CD14-positive monocyte (primary cell): ENCODE measurements around the gene PADI6. TPM values are rescaled to one million over a fixed set of nuclear protein-coding genes. Genes with fewer than 3 reads are reported as not detected.

Experiments used
- DNase-seq, 3 donors: peaks; one replicate each; pipeline ENCODE4 v3.0.0-alpha.2; 2011 to 2022
- H2AFZ ChIP-seq: 2 replicates; pipeline ENCODE4 v1.6.0; 2012; ENCODE audit warnings: mild to moderate bottlenecking, low read depth, low read length, inconsistent platforms; ENCODE audit not compliant: insufficient read depth, poor library complexity, severe bottlenecking
- H3K27ac ChIP-seq, 2 donors: 1 replicate in 1 of 2; 2 replicates in 1 of 2; pipeline ENCODE4 v1.5.1; 2012 to 2013; ENCODE audit warnings: low read length in 2 of 2, control low read depth in 1 of 2, inconsistent platforms in 1 of 2, low read depth in 1 of 2, mild to moderate bottlenecking in 1 of 2
- H3K27me3 ChIP-seq, 2 donors: one replicate each; pipeline versions ENCODE4 v1.6.0 to v1.6.1; 2011 to 2013; ENCODE audit warnings: low read length in 2 of 2; ENCODE audit not compliant: control insufficient read depth in 2 of 2, insufficient read depth in 2 of 2
- H3K36me3 ChIP-seq, 2 donors: replicated peaks in 1 of 2; 1 replicate in 1 of 2; 2 replicates in 1 of 2; pipeline versions ENCODE4 v1.5.1 to v1.6.1; 2012 to 2013; ENCODE audit warnings: low read length in 2 of 2, control low read depth in 1 of 2, inconsistent platforms in 1 of 2, mild to moderate bottlenecking in 1 of 2; ENCODE audit not compliant: insufficient read depth in 2 of 2, control insufficient read depth in 1 of 2
- H3K4me1 ChIP-seq, 2 donors: 1 replicate in 1 of 2; 2 replicates in 1 of 2; pipeline versions ENCODE4 v1.5.1 to v1.6.1; 2012 to 2013; ENCODE audit warnings: low read length in 2 of 2, control low read depth in 1 of 2, inconsistent platforms in 1 of 2, mild to moderate bottlenecking in 1 of 2, moderate library complexity in 1 of 2; ENCODE audit not compliant: insufficient read depth in 2 of 2, control insufficient read depth in 1 of 2
- H3K4me2 ChIP-seq: replicated peaks from 2 replicates; pipeline ENCODE3; 2012; ENCODE audit warnings: low read length, moderate library complexity, mild to moderate bottlenecking; ENCODE audit not compliant: poor library complexity, severe bottlenecking; ENCODE audit errors: extremely low read depth
- H3K4me3 ChIP-seq, 3 experiments: fragments of 200-600 bp in 1 of 3; sonication (generic) in 1 of 3; replicated peaks in 1 of 3; 1 replicate in 2 of 3; 2 replicates in 1 of 3; pipeline ENCODE4 v1.5.1; 2011 to 2013; ENCODE audit warnings: low read length in 3 of 3, mild to moderate bottlenecking in 3 of 3, control low read depth in 2 of 3, low read depth in 2 of 3, inconsistent platforms in 1 of 3, moderate library complexity in 1 of 3
- H3K79me2 ChIP-seq: 2 replicates; pipeline ENCODE4 v1.6.0; 2012; ENCODE audit warnings: mild to moderate bottlenecking, control low read depth, inconsistent platforms, low read length, moderate library complexity; ENCODE audit not compliant: insufficient read depth
- H3K9ac ChIP-seq: 2 replicates; pipeline ENCODE4 v1.6.0; 2017; ENCODE audit warnings: low read length, mild to moderate bottlenecking; ENCODE audit not compliant: insufficient read depth, poor library complexity, severe bottlenecking
- H3K9me3 ChIP-seq, 2 donors: replicated peaks in 1 of 2; 1 replicate in 1 of 2; 2 replicates in 1 of 2; pipeline versions ENCODE4 v1.5.1 to v1.6.1; 2012 to 2013; ENCODE audit warnings: low read length in 2 of 2, control low read depth in 1 of 2; ENCODE audit not compliant: control insufficient read depth in 1 of 2, insufficient read depth in 1 of 2
- H4K20me1 ChIP-seq: 2 replicates; pipeline ENCODE4 v1.6.0; 2012; ENCODE audit warnings: mild to moderate bottlenecking, low read length, control low read depth, moderate library complexity; ENCODE audit not compliant: insufficient read depth
- H3K27ac Mint-ChIP-seq, 7 donors: one replicate each; pipeline ENCODE4 v1.8.0; 2020; ENCODE audit warnings: mild to moderate bottlenecking in 7 of 7, mixed read lengths in 7 of 7, moderate library complexity in 6 of 7, inconsistent platforms in 2 of 7
- H3K27me3 Mint-ChIP-seq, 3 donors: one replicate each; pipeline ENCODE4 v1.8.0; 2021 to 2022; ENCODE audit warnings: low read depth in 3 of 3, mild to moderate bottlenecking in 3 of 3, mixed read lengths in 3 of 3, moderate library complexity in 3 of 3, inconsistent platforms in 1 of 3
- H3K36me3 Mint-ChIP-seq, 2 donors: one replicate each; pipeline ENCODE4 v1.8.0; 2020; ENCODE audit warnings: mixed read lengths in 2 of 2, inconsistent platforms in 1 of 2, mild to moderate bottlenecking in 1 of 2
- H3K4me1 Mint-ChIP-seq: one replicate; pipeline ENCODE4 v1.8.0; 2020; ENCODE audit warnings: mild to moderate bottlenecking, mixed read lengths
- H3K4me3 Mint-ChIP-seq, 2 donors: one replicate each; pipeline ENCODE4 v1.8.0; 2020; ENCODE audit warnings: mild to moderate bottlenecking in 2 of 2, mixed read lengths in 2 of 2, moderate library complexity in 1 of 2
- H3K9me3 Mint-ChIP-seq, 7 donors: one replicate each; pipeline ENCODE4 v1.8.0; 2020 to 2022; ENCODE audit warnings: mixed read lengths in 7 of 7, mild to moderate bottlenecking in 6 of 7, moderate library complexity in 6 of 7, inconsistent platforms in 2 of 7
- CTCF ChIP-seq: fragments of 200-600 bp; IDR thresholded peaks from one replicate; pipeline ENCODE4 v1.8.0; 2022; ENCODE audit warnings: antibody characterized with exemption, mild to moderate bottlenecking
- WGBS: methylation state at CpG from one replicate; pipeline ENCODE4 v1.1.5; 2013; ENCODE audit warnings: missing lambda C conversion rate; ENCODE audit not compliant: insufficient coverage; 5-methylcytosine and 5-hydroxymethylcytosine counted together
- intact Hi-C, 2 donors: fragments of 100-400 bp; cut with micrococcal nuclease; formaldehyde crosslinking; loops; one replicate each; pipeline versions ENCODE4 v1.15.0 to v1.15.1; 2023
- polyA plus RNA-seq, 3 donors: library from polyadenylated mRNA; depleted of rRNA in 1 of 3; unstranded in 2 of 3; stranded (reverse) in 1 of 3; fragments of 300-500 nt in 2 of 3; fragments of >200 nt in 1 of 3; fragmentation: Illumina TruSeq in 2 of 3; gene quantifications; 1 replicate in 2 of 3; 2 replicates in 1 of 3; pipeline ENCODE4 v1.2.3, GENCODE V29; 2012 to 2021

PADI6 gene
- polyA plus RNA-seq, 3 donors: 0.66 to 0.83 (median 0.78) TPM

- Histone ChIP-seq H4K20me1 (peaks cover 85% of the 10 kb centered on the region), H3K27ac (no peak overlapping the region), H3K79me2 (peaks cover 57% of the 10 kb centered on the region), H3K4me1 (no peaks in the 10 kb centered on the region), H3K27me3 (no peaks in the 10 kb centered on the region), H3K9ac (no peak overlapping the region), H3K4me3 (no peak overlapping the region), H3K9me3 (no peaks in the 10 kb centered on the region), H3K4me2 (no peak overlapping the region), H3K36me3 (peaks cover 90 to 99% of the 10 kb centered on the region in 2 donors), H2AFZ (no peak overlapping the region)
- WGBS: 80% methylated on average over 1 of the region's 6 CpGs
- no peak for DNase-seq
- H3K27ac Mint-ChIP-seq: peak overlapping the region in 2 of 7 donors; percentile 6 to 46
- H3K36me3 Mint-ChIP-seq: peaks cover 95 to 100% of the 10 kb centered on the region in 2 donors
- no peak overlapping the region for H3K4me3 Mint-ChIP-seq
- no peaks in the 10 kb centered on the region for H3K9me3 Mint-ChIP-seq
- peaks cover 0 to 1% (median 0%) of the 10 kb centered on the region in 3 donors for H3K27me3 Mint-ChIP-seq
- intact Hi-C loops: no loop called here
- peaks cover 5% of the 10 kb centered on the region for H3K4me1 Mint-ChIP-seq
- no peak for TF ChIP-seq CTCF
Measured at GRCh38 chr1:17420391-17420918, 48.5 kb downstream of the PADI6 start.

GRCh38 chr1:17422461-17422860, 50.5 kb downstream of the PADI6 start:
- Mint-ChIP-seq H3K27me3 (no peaks in the 10 kb centered on the region), H3K36me3 (peaks cover 94 to 100% of the 10 kb centered on the region in 2 donors), H3K4me1 (peaks cover 5% of the 10 kb centered on the region), H3K4me3 (no peak overlapping the region), H3K27ac (peak overlapping the region in 3 of 7 donors; percentile 28 to 63 (median 56)), H3K9me3 (no peaks in the 10 kb centered on the region)
- 93% methylated on average over 4 of the region's 7 CpGs for WGBS
- Histone ChIP-seq H3K4me2 (no peak overlapping the region), H3K27me3 (no peaks in the 10 kb centered on the region), H3K4me3 (no peak overlapping the region), H3K79me2 (peaks cover 67% of the 10 kb centered on the region), H2AFZ (no peak overlapping the region), H3K9me3 (no peaks in the 10 kb centered on the region), H3K4me1 (no peaks in the 10 kb centered on the region), H3K9ac (no peak overlapping the region), H3K36me3 (peaks cover 90 to 100% of the 10 kb centered on the region in 2 donors), H4K20me1 (peaks cover 100% of the 10 kb centered on the region), H3K27ac (peak overlapping the region in 1 of 2 donors; percentile 45)
- intact Hi-C loops: no loop called here
- DNase-seq: no peak
- no peak for TF ChIP-seq CTCF
